Frontal cortex (tissue), 4 donors: Measurements from ENCODE around the gene TRIM7. TPM values are rescaled to one million over a fixed set of nuclear protein-coding genes. Genes with fewer than 3 reads are reported as not detected.
"Not testable (repeated sequence)": the region's sequence is repeated elsewhere in the genome, so short reads cannot be mapped to it uniquely, and the experiment has no call there.

ENCODE experiments used
- DNase-seq, 2 donors: peaks; one replicate each; pipeline ENCODE4 v3.0.0; 2012; ENCODE audit warnings: low spot score in 2 of 2
- FAIRE-seq: peaks from 2 replicates; lab custom pipeline; 2012; peaks lifted over from hg19 to GRCh38; lab: Jason Lieb, UNC
- total RNA-seq: library from RNA; depleted of rRNA; stranded (reverse); fragments of >200 nt; gene quantifications from one replicate; pipeline ENCODE4 v1.2.3, GENCODE V29; 2014
- donor health status: control.
- donor health status: control.
- donor health status: control.

The TRIM7 gene
- total RNA-seq, 1 donor from 2014 or later: 2.0 TPM

GRCh38 chr5:181215997-181216989 is 11.3 kb upstream of the TRIM7 start:
- FAIRE-seq (no peak), DNase-seq (no peak)

DNA sequence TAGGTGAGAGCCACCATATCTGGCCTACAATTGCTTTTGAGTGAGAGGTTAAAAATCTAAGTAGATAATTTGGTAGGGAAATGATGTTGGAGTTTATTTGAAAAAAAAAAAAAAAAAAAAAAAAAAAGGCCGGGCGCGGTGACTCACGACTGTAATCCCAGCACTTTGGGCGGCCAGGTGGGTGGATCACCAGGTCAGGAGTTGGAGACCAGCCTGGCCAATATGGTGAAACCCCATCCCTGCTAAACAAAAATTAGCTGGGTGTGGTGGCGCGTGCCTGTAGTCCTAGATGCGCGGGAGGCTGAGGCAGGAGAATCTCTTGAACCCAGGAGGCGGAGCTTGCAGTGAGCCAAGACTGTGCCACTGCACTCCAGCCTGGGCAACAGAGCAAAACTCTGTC is 9.3 kb upstream of the TRIM7 start:
- not testable (repeated sequence) for DNase-seq, FAIRE-seq

DNA sequence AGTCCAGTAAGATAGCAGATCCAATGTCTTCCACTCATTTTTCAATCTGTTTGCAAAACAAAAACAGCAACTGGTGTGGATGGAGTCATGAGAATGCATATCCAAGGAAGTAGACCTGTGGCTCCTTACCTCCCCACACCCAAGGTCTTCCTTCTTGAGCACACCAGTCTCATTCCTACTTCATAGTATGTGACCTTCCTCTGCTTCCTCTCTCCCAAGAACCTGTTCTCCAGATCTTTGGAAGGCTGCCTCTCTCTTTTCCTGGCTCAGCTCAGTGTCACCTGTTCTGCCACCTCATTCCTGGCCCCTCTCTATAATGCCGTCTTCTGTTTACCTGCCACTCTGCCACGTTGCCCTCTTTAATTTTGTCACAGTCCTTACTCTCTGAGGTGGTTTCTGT is 7.9 kb upstream of the TRIM7 start:
- FAIRE-seq: no peak

DNA sequence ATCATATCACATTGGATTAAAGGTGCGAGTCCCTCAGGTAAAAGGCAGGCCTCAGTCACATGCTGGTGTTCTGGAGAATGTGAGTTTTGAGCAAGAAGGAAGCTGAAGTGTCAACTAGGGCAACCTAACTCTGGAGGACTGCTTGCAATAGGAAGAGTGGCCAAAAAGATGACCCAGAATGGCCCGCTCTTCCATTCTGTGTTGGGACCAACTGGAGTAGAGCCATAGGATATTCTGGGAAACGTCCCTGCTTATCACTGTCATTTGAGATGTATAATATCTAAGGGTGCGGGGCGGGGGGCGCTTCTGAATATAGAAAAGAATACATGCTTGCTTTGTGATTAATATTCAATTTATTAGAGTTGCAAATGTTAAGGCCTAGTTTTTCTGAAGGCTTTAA is 7.1 kb upstream of the TRIM7 start:
- FAIRE-seq (no peak), DNase-seq (no peak)

More for the DNA sequence above, 7.9 kb upstream of the TRIM7 start:
- no peak for DNase-seq

GRCh38 chr5:181211208-181211607 is 6.2 kb upstream of the TRIM7 start:
- no peak for DNase-seq
- FAIRE-seq: no peak

DNA sequence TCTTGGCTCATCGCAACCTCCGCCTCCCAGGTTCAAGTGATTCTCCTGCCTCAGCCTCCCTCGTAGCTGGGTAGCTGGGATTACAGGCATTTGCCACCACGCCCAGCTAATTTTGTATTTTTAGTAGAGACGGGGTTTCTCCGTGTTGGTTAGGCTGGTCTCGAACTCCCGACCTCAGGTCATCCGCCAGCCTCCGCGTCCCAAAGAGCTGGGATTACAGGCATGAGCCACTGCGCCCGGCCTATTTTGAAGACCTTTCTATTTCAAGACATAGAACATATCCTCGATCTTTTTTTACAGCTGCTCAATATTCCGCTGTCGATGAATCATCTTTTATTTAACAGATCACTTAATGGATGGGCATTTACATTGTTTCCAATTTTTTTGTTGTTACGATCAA is 5.7 kb upstream of the TRIM7 start:
- DNase-seq, FAIRE-seq: not testable (repeated sequence)

DNA sequence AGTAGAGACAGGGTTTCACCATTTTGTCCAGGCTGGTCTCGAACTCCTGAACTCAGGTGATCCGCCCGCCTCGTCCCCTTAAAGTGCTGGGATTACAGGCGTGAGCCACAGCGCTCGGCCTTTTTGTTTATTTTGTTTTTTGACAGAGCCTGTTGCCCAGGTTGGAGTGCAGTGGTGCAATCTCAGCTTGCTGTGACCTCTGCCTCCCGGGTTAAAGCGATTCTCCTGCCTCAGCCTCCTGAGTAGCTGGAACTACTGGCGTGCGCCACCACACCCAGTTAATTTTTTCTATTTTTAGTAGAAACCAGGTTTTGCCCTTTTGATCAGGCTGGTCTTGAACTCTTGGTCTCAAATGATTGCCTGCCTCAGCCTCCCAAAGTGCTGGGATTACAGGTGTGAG is 5.2 kb upstream of the TRIM7 start:
- not testable (repeated sequence) for FAIRE-seq, DNase-seq

DNA sequence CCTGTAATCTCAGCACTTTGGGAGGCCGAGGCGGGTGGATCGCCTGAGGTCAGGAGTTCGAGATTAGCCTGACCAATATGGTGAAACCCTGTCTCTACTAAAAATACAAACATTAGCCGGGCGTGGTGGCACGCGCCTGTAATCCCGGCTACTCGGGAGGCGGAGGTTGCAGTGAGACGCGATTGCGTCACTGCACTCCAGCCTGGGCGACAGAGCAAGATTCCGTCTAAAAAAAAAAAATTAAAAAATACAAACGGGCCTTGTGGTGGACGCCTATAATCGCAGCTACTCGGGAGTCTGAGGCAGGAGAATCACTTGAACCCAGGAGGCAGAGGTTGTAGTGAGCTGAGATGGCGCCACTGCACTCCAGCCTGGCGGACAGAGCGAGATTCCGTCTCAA is 4.0 kb upstream of the TRIM7 start:
- not testable (repeated sequence) for DNase-seq, FAIRE-seq

DNA sequence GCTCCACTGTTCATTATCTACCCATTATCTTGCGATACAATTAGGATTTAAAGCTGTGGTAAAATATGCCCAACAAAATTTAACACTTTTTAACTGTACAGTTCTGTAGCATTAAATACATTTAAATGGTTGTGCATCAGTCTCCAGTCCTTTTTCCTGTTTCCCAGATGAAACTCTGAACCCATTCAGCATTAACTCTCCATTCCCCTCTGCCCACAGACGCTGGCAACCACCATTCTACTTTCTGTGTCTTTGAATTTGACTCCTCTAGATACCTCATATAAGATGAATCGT is 2.9 kb upstream of the TRIM7 start:
- FAIRE-seq: no peak
- DNase-seq: no peak

- DNase-seq (no peak), FAIRE-seq (no peak)
These were observed 2.4 kb upstream of the TRIM7 start for GRCh38 chr5:181207214-181207959.

- no peak for FAIRE-seq
- no peak for DNase-seq
These were observed 1.0 kb upstream of the TRIM7 start for GRCh38 chr5:181205761-181206649.

- no peak for DNase-seq
- FAIRE-seq: no peak
These were observed 727 bp downstream of the TRIM7 start for GRCh38 chr5:181204113-181204825.

DNA sequence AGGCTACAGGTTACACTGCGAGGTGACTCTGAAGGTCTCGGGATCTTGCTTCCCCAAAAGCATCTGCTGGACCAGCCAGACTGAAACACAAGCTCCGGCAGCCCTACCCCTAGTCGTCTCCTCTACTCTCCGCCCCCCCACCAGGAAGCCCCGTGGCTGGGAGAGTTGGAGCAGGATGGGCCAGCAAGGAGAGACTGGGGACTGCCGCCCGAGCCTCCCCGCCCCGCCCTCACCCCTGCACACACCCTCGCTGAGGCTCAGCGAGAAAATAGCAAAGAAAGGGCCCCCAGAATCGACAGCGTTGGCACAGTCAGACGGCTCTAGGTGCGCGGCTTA is 1.3 kb downstream of the TRIM7 start:
- no peak for FAIRE-seq
- no peak for DNase-seq

DNA sequence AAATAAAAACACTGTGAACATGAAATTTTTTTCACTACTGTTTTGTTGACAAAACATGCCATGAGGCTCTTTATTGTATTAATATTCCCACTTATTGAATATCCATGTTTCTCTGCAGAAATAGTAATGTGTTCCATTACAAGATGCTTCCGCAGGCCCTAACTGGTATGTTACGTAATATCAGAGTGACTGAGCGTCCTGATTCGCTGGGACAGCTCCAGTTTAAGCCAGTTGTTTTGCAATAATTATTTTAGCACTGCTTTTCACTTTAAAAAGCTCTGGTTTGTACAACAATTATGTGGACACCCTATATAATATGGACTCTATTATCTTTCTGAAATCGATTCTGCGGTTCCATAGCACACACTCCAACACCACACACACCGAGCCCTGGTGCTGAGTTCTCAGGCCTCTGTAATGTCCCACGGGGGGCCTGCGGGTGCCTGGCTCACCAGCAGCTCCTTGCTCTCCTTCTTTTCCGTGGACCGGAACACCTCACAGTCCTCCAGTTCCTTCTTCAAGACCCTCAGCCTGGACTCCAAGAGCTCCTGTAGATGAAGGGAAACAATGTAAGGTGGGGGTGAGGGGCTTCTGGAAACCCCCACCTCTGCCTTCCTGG is 1.8 kb downstream of the TRIM7 start:
- FAIRE-seq (no peak), DNase-seq (no peak)

GRCh38 chr5:181200816-181201215 is 4.2 kb downstream of the TRIM7 start:
- no peak for FAIRE-seq
- DNase-seq: no peak

GRCh38 chr5:181199881-181200638 is 4.9 kb downstream of the TRIM7 start:
- no peak for FAIRE-seq
- no peak for DNase-seq

DNA sequence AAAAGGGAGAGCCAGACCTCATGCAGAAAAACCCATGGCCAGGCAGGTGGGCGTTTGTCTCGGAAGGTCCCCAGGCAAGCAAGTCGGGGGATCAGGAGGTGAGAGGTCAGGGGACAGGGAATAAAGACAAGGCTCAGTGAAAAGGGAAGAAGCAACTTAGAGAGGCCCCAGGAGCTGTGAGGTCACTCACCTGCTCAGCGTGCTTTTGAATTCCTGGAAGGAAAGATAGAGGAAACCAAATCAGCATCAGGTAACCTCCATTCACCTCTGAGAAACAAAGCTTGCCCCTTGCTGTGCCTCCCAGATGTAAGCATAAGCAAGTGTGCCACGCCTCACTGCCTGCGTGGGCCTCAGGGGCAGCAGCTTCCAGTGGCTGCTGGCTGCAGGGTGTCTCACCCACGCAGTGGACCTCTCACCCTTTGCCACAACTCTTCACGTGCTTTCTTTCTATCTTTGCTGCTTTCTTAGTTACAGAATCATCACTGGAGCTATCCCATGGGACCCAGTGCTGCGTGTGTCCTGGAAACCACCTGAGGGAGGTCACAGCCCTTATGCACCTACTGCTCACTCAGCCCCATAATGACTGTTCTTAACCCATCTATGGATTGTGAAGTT is 6.0 kb downstream of the TRIM7 start:
- FAIRE-seq (no peak), DNase-seq (no peak)

DNA sequence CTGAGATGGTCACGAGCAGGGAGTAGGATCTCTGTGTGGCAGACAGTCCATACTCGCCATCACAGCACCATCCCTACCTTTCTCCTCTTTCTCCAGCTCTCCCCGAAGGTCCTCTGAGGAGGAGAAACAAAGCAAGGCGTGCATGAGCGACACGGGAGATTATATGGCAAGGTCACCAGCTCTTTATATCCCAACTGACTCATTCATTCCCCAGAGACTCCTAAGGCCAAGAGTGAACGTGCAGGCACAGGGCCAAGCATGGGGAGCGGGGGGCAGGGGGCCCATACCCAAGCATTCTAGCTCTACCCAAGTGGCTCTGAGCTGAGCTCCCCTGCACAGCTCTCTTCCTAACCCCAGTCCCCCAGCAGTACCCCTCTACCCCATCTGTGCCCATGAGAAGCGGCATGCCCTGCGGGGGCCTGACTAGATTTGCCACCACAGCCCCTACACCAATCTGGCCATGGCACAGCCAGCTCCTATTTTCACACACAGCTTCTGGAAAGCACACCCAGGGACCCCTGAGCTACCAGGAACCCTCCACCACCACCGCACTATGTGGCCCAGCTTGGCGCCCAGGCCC is 6.8 kb downstream of the TRIM7 start:
- DNase-seq: no peak
- FAIRE-seq: no peak
